Ascending aorta (tissue), 2 donors: ENCODE measurements around the gene CBX7. TPM values are rescaled to one million over a fixed set of nuclear protein-coding genes. Genes with fewer than 3 reads are reported as not detected.

ENCODE experiments used
- DNase-seq, 2 donors: peaks; one replicate each; pipeline ENCODE4 v3.0.0-alpha.2; 2019; ENCODE audit warnings: low spot score in 2 of 2
- H3K27ac ChIP-seq, 2 donors: fragments of 200-600 bp; sonication (generic); one replicate each; pipeline ENCODE4 v1.5.1; 2016 to 2017; ENCODE audit warnings: mild to moderate bottlenecking in 1 of 2
- H3K27me3 ChIP-seq: fragments of 200-600 bp; sonication (generic); one replicate; pipeline ENCODE4 v1.5.1; 2017
- H3K36me3 ChIP-seq, 2 donors: fragments of 200-600 bp; sonication (generic); one replicate each; pipeline ENCODE4 v1.5.1; 2016
- H3K4me1 ChIP-seq, 2 donors: fragments of 200-600 bp; sonication (generic); one replicate each; pipeline ENCODE4 v1.5.1; 2016 to 2017; ENCODE audit warnings: mild to moderate bottlenecking in 1 of 2
- H3K4me3 ChIP-seq, 2 donors: fragments of 200-600 bp; sonication (generic); one replicate each; pipeline ENCODE4 v1.5.1; 2016 to 2017; ENCODE audit warnings: mild to moderate bottlenecking in 1 of 2
- H3K9me3 ChIP-seq, 2 donors: fragments of 200-600 bp; sonication (generic); one replicate each; pipeline ENCODE4 v1.5.1; 2016
- intact Hi-C: fragments of 100-400 bp; cut with DNase I; formaldehyde crosslinking; loops from one replicate; pipeline ENCODE4 v1.15.1; 2023
- total RNA-seq: library from RNA; depleted of rRNA; stranded (reverse); fragments of >200 nt; gene quantifications from one replicate; pipeline ENCODE4 v1.1.0, GENCODE V29; 2016
- TF ChIP-seq, protein P1 (sequence below), 3 experiments: fragments of 200-600 bp in 2 of 3; fragments of 450-650 bp in 1 of 3; sonication (generic) in 2 of 3; IDR thresholded peaks; one replicate each; pipeline ENCODE4 v1.5.1; 2016 to 2019; ENCODE audit warnings: antibody characterized with exemption in 3 of 3, mild to moderate bottlenecking in 1 of 3, moderate library complexity in 1 of 3

CBX7 gene
- 261 TPM for total RNA-seq

DNA sequence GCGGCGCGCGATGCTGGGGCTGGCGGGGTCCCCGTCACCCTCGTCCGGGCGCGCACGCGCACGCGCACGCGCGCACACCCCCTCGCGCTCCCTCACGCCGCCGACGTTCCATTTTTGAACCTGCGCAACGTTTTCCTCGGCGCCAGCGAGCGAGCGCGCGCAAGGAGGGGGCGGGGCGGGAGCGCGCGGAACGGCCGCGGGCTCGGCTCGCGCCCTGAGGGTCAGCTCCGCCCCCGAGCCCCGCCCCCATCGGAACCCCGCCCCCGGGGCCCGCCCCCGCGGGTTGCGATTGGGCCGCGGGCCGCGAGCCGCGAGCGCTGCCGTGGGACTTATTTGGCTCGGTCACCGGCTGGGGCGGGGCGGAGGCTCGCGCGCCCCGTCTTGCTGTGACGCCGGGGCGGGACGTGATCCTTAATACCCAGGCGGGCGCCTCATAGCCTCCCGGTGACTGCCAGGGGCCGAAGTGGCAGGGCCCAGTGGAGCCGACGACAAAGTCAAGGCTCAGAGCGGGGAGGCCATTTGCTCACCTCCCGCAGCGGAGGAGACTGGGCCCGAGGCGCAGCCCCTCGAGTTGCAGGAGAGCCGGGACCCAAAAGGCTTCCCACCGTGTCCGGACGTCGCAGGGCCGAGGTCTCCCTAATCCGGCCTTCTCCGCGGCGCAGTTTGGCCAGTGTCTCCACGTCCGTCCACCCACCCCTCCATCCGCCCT is at the start of gene CBX7:
TSS of gene CBX7 (minus strand) at position 170 of the 709 bp plus-strand sequence. CDS start 236 bp downstream, outside the sequence.
- intact Hi-C loops = loop anchor here (1.0 to 10.0 kb wide), 6 partner anchors 8 to 1662 kb away; partner anchors contain the start of genes CBX6, RPL3, RPS19BP1 and SLC25A17
- peaks cover 6 to 24% of the 10 kb centered on the region in 2 donors for H3K4me1 ChIP-seq

DNA sequence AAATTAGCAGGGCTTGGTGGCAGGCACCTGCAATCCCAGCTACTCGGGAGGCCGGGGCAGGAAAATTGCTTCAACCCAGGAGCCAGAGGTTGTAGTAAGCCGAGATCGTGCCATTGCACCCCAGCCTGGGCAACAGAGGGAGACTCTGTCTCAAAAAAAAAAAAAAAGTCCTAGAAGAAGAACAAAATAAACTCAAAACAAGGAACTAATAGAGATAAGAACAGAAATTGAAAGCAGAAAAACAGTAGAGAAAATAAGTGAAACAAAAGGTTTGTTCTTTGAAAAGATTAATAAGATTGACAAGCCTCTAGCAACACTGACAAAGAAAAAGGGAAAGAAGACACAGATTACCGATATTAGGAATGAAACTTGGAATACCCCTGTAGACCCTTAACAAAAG is 45.1 kb upstream of the CBX7 start:
- TF ChIP-seq, protein P1, sequence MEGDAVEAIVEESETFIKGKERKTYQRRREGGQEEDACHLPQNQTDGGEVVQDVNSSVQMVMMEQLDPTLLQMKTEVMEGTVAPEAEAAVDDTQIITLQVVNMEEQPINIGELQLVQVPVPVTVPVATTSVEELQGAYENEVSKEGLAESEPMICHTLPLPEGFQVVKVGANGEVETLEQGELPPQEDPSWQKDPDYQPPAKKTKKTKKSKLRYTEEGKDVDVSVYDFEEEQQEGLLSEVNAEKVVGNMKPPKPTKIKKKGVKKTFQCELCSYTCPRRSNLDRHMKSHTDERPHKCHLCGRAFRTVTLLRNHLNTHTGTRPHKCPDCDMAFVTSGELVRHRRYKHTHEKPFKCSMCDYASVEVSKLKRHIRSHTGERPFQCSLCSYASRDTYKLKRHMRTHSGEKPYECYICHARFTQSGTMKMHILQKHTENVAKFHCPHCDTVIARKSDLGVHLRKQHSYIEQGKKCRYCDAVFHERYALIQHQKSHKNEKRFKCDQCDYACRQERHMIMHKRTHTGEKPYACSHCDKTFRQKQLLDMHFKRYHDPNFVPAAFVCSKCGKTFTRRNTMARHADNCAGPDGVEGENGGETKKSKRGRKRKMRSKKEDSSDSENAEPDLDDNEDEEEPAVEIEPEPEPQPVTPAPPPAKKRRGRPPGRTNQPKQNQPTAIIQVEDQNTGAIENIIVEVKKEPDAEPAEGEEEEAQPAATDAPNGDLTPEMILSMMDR (IDR thresholded peaks at IDR 0.05) = no peak
- Histone ChIP-seq H3K4me1 (no peaks in the 10 kb centered on the region), H3K27ac (no peak overlapping the region), H3K4me3 (no peak overlapping the region), H3K36me3 (no peaks in the 10 kb centered on the region), H3K9me3 (peaks cover 0 to 22% of the 10 kb centered on the region in 2 donors), H3K27me3 (no peaks in the 10 kb centered on the region)
- intact Hi-C loops = no loop called here
- no peak for DNase-seq

More for the DNA sequence above, at the start of gene CBX7:
- Histone ChIP-seq H3K4me3 (peak within 1 kb of the TSS; percentile 88 to 92), H3K9me3 (no peaks in the 10 kb centered on the region), H3K27me3 (no peaks in the 10 kb centered on the region), H3K27ac (peak within 1 kb of the TSS; percentile 93 to 96), H3K36me3 (peaks cover 5 to 13% of the 10 kb centered on the region in 2 donors)
- TF ChIP-seq, protein P1 (IDR thresholded peaks at IDR 0.05) = no peak
- peak; percentile 84 to 98 for DNase-seq

DNA sequence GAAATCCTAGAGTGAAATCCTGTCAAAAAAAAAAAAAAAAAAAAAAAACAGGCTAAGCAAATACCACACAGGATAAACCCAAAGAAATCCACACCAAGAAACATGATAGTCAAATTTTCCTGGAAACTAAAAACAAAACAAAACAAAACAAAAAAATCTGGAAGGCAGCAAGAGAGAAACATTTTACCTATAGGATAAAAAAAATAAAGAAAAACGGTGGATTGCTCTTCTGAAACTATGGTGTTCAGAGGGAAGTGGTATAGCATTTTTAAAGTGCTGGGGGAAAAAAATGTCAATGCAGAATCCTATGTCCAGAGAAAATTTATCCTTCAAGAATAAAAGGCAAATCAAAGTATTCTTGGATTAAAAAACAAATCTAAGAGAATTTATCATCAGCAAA is 41.6 kb upstream of the CBX7 start:
- TF ChIP-seq, protein P1 (IDR thresholded peaks at IDR 0.05) = no peak
- H3K36me3 ChIP-seq = no peaks in the 10 kb centered on the region
- no peaks in the 10 kb centered on the region for H3K27me3 ChIP-seq
- no peak for DNase-seq
- intact Hi-C loops = no loop called here
- H3K27ac ChIP-seq = no peak overlapping the region
- no peaks in the 10 kb centered on the region for H3K4me1 ChIP-seq
- H3K9me3 ChIP-seq = peaks cover 0 to 20% of the 10 kb centered on the region in 2 donors
- no peak overlapping the region for H3K4me3 ChIP-seq

DNA sequence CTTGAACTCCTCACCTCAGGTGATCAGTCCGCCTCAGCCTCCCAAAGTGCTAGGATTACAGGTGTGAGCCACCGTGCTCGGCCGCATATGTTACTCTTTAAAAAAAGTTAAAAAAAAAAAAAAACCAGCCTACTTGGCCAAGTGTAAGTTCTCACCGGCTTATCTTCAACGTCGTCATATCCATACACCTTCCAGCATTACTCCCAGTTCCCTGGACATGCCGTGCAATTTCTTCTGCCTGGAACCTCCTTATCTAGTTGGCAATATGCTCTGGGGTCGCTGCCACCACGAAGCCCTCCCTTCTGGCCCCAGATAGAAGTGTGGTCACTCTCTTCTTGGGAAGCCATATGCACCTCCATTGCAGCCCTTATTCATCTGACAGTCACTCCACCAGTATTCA is 36.3 kb upstream of the CBX7 start:
- Histone ChIP-seq H3K36me3 (no peaks in the 10 kb centered on the region), H3K4me3 (no peak overlapping the region), H3K27ac (no peak overlapping the region), H3K4me1 (no peaks in the 10 kb centered on the region), H3K27me3 (no peaks in the 10 kb centered on the region), H3K9me3 (peaks cover 0 to 3% of the 10 kb centered on the region in 2 donors)
- TF ChIP-seq, protein P1 (IDR thresholded peaks at IDR 0.05) = no peak
- intact Hi-C loops = no loop called here
- DNase-seq = no peak

DNA sequence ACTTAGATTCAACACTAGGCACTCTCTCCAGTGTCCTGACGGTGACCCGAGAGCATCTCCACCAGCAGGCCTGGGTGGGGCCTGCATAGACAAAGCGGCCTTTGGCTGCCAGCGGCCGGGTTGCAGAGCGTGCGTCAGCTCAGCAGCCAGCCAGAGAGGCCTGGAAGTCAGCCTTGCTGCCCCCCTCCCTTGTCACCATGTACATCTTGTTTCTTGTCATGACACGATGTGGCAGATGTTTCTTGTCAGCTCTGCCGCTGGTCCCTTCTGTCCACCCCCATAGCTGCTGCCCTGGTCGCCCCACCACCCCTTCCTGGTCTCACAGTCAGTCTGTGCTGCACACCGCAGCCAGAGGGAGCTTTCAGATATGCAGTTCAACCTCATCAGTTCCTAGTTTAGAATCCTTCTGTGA is 33.1 kb upstream of the CBX7 start:
- Histone ChIP-seq H3K4me1 (no peaks in the 10 kb centered on the region), H3K9me3 (peaks cover 0 to 5% of the 10 kb centered on the region in 2 donors), H3K27me3 (no peaks in the 10 kb centered on the region), H3K4me3 (no peak overlapping the region), H3K27ac (peak overlapping the region in 1 of 2 donors; percentile 45), H3K36me3 (no peaks in the 10 kb centered on the region)
- TF ChIP-seq, protein P1 (IDR thresholded peaks at IDR 0.05) = no peak
- DNase-seq = peak in 1 of 2 donors; percentile 65
- intact Hi-C loops = no loop called here
